Osteoblast (primary cell): Measurements from ENCODE around the gene GATA5. TPM values are rescaled to one million over a fixed set of nuclear protein-coding genes. Genes with fewer than 3 reads are reported as not detected.

ENCODE experiments used
- DNase-seq: peaks from one replicate; pipeline ENCODE4 v3.0.0; 2011; ENCODE audit warnings: low spot score, mixed read lengths; ENCODE audit not compliant: insufficient read length; ENCODE audit errors: missing footprints
- H2AFZ ChIP-seq: 2 replicates; pipeline ENCODE4 v1.6.0; 2011; ENCODE audit warnings: mild to moderate bottlenecking, low read length
- H3K27ac ChIP-seq: 2 replicates; pipeline ENCODE4 v1.5.1; 2011; ENCODE audit warnings: mild to moderate bottlenecking, low read depth, low read length, moderate library complexity
- H3K27me3 ChIP-seq: 2 replicates; pipeline ENCODE4 v1.6.0; 2012; ENCODE audit warnings: mild to moderate bottlenecking, control low read depth, inconsistent platforms, low read length, moderate library complexity; ENCODE audit not compliant: insufficient read depth
- H3K36me3 ChIP-seq: 2 replicates; pipeline ENCODE4 v1.5.1; 2011; ENCODE audit warnings: mild to moderate bottlenecking, low read length, control low read depth, moderate library complexity; ENCODE audit not compliant: insufficient read depth
- H3K4me1 ChIP-seq: 2 replicates; pipeline ENCODE4 v1.5.1; 2011; ENCODE audit warnings: mild to moderate bottlenecking, low read length, control low read depth, moderate library complexity; ENCODE audit not compliant: insufficient read depth
- H3K4me2 ChIP-seq: 2 replicates; pipeline ENCODE4 v1.6.0; 2011; ENCODE audit warnings: mild to moderate bottlenecking, low read length; ENCODE audit not compliant: insufficient read depth
- H3K4me3 ChIP-seq: fragments of 200-600 bp; sonication (generic); 3 replicates; pipeline ENCODE4 v1.5.1; 2012; ENCODE audit warnings: mild to moderate bottlenecking, low read length, inconsistent platforms; ENCODE audit not compliant: insufficient read depth
- H3K79me2 ChIP-seq: 2 replicates; pipeline ENCODE4 v1.6.0; 2012; ENCODE audit warnings: mild to moderate bottlenecking, low read length, control low read depth, inconsistent platforms; ENCODE audit not compliant: insufficient read depth
- H3K9me3 ChIP-seq: 2 replicates; pipeline ENCODE4 v1.5.1; 2011; ENCODE audit warnings: low read depth, low read length, control low read depth
- H4K20me1 ChIP-seq: 2 replicates; pipeline ENCODE4 v1.6.0; 2012; ENCODE audit warnings: mild to moderate bottlenecking, low read length, control low read depth; ENCODE audit not compliant: insufficient read depth
- total RNA-seq: library from RNA; depleted of rRNA; stranded (reverse); fragments of >200 nt; gene quantifications from 2 replicates; pipeline ENCODE4 v1.2.3, GENCODE V29; 2012
- TF ChIP-seq, protein P1 (sequence below): IDR thresholded peaks from 2 replicates; pipeline ENCODE4 v1.5.1; 2011; ENCODE audit warnings: mild to moderate bottlenecking, low read depth, low read length, moderate library complexity; ENCODE audit errors: extremely low read depth

GATA5 gene
- total RNA-seq, 1 donor, result not detected

DNA sequence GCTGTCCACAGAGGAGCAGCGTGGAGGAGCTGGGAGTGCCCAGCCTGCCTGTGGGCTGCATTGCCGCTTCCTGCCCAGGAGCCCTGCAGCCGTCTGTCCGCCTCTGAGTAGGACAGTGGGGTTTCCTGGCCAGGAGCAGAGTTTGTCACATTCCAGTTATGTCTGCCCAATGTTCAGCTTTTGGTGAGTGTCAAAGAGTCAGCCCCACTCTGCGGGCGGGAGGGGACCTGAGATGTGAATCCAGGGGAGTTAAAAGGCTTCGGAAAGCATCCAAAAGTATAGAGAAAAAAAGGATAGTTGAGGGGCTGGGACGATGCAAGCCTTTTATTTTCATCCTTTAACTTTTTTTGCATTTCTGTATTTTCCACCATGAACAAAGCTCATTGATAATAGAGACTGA, 7.2 kb upstream of the GATA5 start:
- H2AFZ ChIP-seq, result no peak overlapping the region
- no peak overlapping the region for H3K4me3 ChIP-seq
- H3K36me3 ChIP-seq, result no peaks in the 10 kb centered on the region
- TF ChIP-seq, protein P1, sequence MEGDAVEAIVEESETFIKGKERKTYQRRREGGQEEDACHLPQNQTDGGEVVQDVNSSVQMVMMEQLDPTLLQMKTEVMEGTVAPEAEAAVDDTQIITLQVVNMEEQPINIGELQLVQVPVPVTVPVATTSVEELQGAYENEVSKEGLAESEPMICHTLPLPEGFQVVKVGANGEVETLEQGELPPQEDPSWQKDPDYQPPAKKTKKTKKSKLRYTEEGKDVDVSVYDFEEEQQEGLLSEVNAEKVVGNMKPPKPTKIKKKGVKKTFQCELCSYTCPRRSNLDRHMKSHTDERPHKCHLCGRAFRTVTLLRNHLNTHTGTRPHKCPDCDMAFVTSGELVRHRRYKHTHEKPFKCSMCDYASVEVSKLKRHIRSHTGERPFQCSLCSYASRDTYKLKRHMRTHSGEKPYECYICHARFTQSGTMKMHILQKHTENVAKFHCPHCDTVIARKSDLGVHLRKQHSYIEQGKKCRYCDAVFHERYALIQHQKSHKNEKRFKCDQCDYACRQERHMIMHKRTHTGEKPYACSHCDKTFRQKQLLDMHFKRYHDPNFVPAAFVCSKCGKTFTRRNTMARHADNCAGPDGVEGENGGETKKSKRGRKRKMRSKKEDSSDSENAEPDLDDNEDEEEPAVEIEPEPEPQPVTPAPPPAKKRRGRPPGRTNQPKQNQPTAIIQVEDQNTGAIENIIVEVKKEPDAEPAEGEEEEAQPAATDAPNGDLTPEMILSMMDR, result no peak
- DNase-seq, result no peak
- no peak overlapping the region for H3K27ac ChIP-seq
- no peaks in the 10 kb centered on the region for H3K4me1 ChIP-seq
- no peaks in the 10 kb centered on the region for H4K20me1 ChIP-seq
- no peaks in the 10 kb centered on the region for H3K9me3 ChIP-seq
- H3K4me2 ChIP-seq, result no peak overlapping the region
- peaks cover 69% of the 10 kb centered on the region for H3K27me3 ChIP-seq
- H3K79me2 ChIP-seq, result no peaks in the 10 kb centered on the region

DNA sequence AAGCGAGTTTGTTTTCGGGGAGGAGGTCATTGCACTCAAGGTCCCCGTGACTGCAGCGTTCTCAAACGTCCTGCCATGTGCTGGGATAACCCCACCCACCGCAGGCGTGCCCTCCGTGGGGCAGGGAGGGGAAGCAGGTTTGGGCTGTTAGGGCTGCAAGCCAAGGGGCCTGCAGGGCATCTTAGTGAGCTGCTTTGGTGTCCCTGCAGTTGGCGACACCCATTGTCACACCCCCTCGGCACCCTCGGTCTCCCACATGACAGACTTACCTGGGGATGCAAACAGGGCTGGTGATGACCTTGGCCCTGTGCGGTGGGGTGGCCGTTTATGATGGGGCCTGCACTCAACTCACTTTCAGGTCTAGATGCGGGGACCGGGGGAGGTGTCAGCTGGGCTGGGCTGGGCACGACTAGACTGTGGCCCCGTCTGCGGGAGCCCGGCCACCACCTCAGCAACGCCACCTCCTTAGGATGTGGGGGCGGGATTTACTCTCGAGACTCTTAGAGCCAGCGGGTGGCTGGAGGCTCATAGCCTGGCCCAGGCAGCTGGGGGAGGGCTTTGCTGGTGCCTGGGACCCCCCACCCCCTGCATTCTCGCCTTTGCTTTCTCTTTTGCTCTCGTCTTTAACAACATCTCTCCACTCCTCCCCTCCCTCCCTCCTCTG, 6.5 kb upstream of the GATA5 start:
- Histone ChIP-seq H3K4me3 (no peak overlapping the region), H3K4me1 (no peaks in the 10 kb centered on the region), H3K79me2 (no peaks in the 10 kb centered on the region), H3K27ac (no peak overlapping the region), H3K36me3 (no peaks in the 10 kb centered on the region), H3K9me3 (no peaks in the 10 kb centered on the region), H3K4me2 (no peak overlapping the region), H4K20me1 (no peaks in the 10 kb centered on the region), H3K27me3 (peaks cover 69% of the 10 kb centered on the region), H2AFZ (no peak overlapping the region)
- TF ChIP-seq, protein P1, result no peak
- no peak for DNase-seq

DNA sequence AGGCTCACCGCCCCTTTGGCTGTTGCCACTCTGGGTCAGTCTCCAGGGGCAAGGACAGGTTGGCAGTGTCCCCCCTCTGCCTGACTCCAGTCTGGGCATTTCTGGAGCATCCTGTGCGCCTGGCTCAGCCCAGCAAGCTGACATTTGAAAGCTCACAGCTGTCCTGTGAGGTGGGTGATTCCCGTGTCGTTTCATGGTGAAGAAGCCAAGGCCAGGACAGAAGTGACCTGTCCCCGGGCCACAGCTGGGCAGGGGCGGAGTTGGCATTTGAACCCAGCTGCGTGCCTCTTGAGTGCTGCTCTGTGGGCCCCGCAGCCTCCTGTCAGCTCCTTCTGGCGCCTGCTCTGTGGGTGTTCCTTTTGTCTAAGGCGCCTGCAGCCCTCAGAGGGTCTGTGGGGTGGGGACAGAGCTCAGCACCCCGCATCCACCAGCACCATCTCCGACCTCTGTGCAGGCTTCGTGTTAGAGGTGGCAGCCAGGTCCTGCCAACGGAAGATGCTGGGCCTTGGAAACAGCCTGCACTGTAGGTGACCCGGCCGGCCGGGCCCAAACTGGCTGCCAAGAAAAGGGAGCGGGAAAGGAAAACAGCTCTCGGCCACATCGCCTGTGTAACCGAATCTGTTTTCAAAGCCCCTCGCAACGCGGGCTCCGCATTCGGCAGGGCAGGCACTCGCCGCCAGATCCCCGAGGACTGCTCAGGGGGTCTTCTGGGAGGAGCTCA, 5.8 kb upstream of the GATA5 start:
- Histone ChIP-seq H3K27me3 (peaks cover 65% of the 10 kb centered on the region), H3K9me3 (no peaks in the 10 kb centered on the region), H3K36me3 (no peaks in the 10 kb centered on the region), H3K4me1 (no peaks in the 10 kb centered on the region), H3K4me2 (no peak overlapping the region), H4K20me1 (no peaks in the 10 kb centered on the region), H3K79me2 (no peaks in the 10 kb centered on the region), H2AFZ (no peak overlapping the region), H3K27ac (no peak overlapping the region), H3K4me3 (no peak overlapping the region)
- TF ChIP-seq, protein P1, result no peak
- DNase-seq, result no peak

DNA sequence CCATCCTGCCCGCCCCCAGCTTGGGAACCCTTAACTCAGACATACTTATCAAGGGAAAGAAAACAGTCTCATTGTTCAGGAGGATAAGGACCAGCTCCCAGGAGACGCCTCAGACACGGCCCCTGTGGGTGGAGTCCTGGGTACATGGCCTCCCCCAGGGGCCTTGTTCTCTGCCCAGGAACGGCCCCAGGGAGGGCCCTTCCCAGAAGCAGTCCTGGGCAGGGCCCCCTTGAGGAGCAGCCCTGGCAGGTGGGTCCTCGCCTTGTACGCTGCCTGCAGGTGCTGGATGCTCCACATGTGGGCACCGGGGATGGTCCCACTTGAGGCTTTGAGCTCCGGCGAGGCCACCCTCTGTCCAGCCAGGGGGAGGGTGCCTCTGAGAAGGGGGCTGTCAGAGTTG, 4.5 kb upstream of the GATA5 start:
- Histone ChIP-seq H3K9me3 (no peaks in the 10 kb centered on the region), H3K79me2 (no peaks in the 10 kb centered on the region), H3K27ac (no peak overlapping the region), H3K27me3 (peaks cover 63% of the 10 kb centered on the region), H3K36me3 (no peaks in the 10 kb centered on the region), H3K4me2 (no peak overlapping the region), H2AFZ (no peak overlapping the region), H3K4me3 (no peak overlapping the region), H3K4me1 (no peaks in the 10 kb centered on the region), H4K20me1 (no peaks in the 10 kb centered on the region)
- TF ChIP-seq, protein P1, result no peak
- DNase-seq, result no peak
